GM21619 (cell line): ENCODE data around the gene DTHD1.
A peak's percentile ranks its signal among the peaks of the same experiment; 100 is the strongest.

Experiments used
- ATAC-seq: cut with Tn5 transposase; IDR thresholded peaks from one replicate; pipeline ENCODE4 v1.9.1; 2021; ENCODE audit not compliant: unreplicated experiment

DTHD1 gene

GRCh38 chr4:36281384-36282106, at the start of gene DTHD1:
Gene DTHD1 (plus strand): TSS chr4:36281616. CDS start chr4:36281759, 143 bp downstream.
- no peak for ATAC-seq

- ATAC-seq = no peak
Observed at GRCh38 chr4:36233567-36234266, 47.7 kb upstream of the DTHD1 start.

GRCh38 chr4:36235306-36235705, 46.1 kb upstream of the DTHD1 start:
- ATAC-seq = no peak

GRCh38 chr4:36236159-36236558, 45.3 kb upstream of the DTHD1 start:
- no peak for ATAC-seq

GRCh38 chr4:36237366-36238313, 43.8 kb upstream of the DTHD1 start:
- no peak for ATAC-seq

GRCh38 chr4:36241771-36242170, 39.6 kb upstream of the DTHD1 start:
- peak; percentile 53 for ATAC-seq

- no peak for ATAC-seq
Observed at GRCh38 chr4:36242629-36243354, 38.6 kb upstream of the DTHD1 start.

- ATAC-seq = peak; percentile 27
Observed at GRCh38 chr4:36243355-36244256, 37.8 kb upstream of the DTHD1 start.

- peak; percentile 54 for ATAC-seq
Observed at GRCh38 chr4:36244257-36245082, 36.9 kb upstream of the DTHD1 start, which contains the start of gene ARAP2. Gene ARAP2 (minus strand): TSS chr4:36244514. CDS start chr4:36229486, 15,028 bp downstream.

- ATAC-seq = no peak
Observed at GRCh38 chr4:36249610-36250009, 31.8 kb upstream of the DTHD1 start.

- ATAC-seq = no peak
Observed at GRCh38 chr4:36251983-36252382, 29.4 kb upstream of the DTHD1 start.

GRCh38 chr4:36254371-36254770, 27.0 kb upstream of the DTHD1 start:
- ATAC-seq = no peak

GRCh38 chr4:36255577-36255976, 25.8 kb upstream of the DTHD1 start:
- peak; percentile 86 for ATAC-seq

- peak; percentile 53 for ATAC-seq
Observed at GRCh38 chr4:36256398-36256891, 25.0 kb upstream of the DTHD1 start.

- no peak for ATAC-seq
Observed at GRCh38 chr4:36260731-36261130, 20.7 kb upstream of the DTHD1 start.

GRCh38 chr4:36264207-36264826, 17.1 kb upstream of the DTHD1 start:
- no peak for ATAC-seq

- no peak for ATAC-seq
Observed at GRCh38 chr4:36267486-36268268, 13.7 kb upstream of the DTHD1 start.
